ENCODE data around the gene FBXW7. TPM values are rescaled to one million over a fixed set of nuclear protein-coding genes. Genes with fewer than 3 reads are reported as not detected.

FBXW7 gene
- total RNA-seq, 1 donor from 2014 or later: 42.5 TPM

DNA sequence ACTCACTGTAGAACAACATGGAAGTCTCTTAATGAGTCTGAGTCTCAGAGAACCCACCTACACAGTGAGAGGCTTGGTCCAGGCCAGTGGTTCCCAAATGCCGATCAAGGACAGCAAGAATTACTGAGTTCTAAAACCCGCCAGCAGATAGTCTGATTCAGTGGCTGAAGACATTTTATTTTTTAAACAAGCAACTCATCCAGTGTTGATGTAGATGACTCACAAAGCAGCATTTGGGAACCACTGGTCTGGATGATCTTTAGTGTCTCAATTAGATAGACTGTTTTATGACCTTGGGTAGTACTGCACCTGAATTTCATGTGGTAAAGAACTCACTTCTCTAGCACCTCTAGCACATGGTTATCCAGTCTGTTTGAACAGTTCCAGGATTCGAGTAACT, 193.6 kb downstream of the FBXW7 start:
- DNase-seq (ENCODE audit: low read depth in 2 of 2): no peak

DNA sequence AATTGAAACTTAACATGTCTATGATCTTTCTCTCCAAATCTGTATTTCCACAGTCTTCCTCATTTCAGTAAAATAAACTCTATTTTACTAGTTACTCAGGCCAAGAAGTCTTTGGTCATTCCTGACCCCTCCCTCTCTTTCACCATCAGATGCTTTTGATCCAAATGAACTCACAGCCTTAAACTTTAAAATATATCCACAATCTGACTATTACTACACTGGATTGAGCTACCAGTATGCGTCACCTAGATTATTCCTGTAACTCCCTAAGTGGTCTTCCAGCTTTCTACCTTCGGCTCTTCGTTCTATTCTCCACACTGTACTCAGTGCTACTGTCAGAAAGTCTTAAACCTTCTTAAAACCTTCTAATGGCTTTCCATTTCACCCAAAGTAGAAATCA, 195.1 kb downstream of the FBXW7 start:
- no peak for DNase-seq (ENCODE audit: low read depth in 2 of 2)

DNA sequence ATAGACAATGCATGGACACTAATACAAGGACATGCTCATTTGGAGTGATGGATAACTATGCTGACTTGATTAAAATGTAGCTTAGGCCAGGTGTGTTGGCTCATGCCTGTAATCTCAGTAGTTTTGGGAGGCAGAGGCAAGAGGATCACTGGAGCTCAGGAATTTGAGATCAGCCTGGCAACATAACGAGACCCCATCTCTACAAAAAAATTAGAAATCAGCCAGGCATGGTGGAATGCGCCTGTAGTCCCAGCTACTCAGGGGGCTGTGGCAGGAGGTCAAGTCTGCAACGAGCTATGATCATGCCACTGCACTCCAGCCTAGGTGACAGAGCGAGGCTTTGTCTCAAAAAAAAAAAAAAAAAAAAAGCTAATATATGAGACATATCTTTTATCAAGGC, 196.3 kb downstream of the FBXW7 start:
- DNase-seq (ENCODE audit: low read depth in 2 of 2): no peak

DNA sequence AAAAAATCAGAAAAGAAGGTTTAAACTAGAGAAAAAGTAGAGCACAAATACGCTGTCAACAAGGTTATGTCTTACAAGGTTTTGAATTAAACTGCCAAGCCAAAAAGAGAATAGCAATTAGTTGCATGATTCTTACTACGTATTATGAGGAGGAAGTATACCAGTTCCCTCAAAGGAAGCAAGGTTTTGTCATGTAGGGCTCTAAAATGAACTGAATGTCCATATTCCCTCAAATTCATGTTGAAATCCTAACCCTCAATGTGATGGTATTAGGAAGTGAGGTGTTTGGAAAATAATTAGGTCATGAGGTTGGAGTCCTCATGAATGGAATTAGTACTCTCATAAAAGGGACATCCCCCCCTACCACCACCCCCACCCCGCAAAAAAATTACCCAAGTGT, 201.0 kb downstream of the FBXW7 start:
- no peak for DNase-seq (ENCODE audit: low read depth in 2 of 2)

DNA sequence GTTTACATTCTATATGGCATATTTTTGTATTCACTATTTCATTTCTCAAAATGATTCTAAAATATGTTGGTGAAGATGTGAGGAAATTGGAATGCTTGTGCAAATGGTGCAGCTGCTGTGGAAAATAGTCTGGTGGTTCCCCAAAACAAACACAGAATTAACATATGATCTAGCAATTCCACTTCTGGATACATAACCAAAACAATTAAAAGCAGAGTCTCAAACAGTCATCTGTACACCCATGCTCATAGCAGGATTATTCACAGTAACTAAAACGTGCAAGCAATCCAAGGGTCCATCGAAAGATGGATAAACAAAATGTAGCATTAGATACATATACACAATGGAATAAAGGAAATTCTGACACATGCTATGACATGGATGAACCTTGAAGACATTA, 204.8 kb downstream of the FBXW7 start:
- DNase-seq (ENCODE audit: low read depth in 2 of 2): no peak

DNA sequence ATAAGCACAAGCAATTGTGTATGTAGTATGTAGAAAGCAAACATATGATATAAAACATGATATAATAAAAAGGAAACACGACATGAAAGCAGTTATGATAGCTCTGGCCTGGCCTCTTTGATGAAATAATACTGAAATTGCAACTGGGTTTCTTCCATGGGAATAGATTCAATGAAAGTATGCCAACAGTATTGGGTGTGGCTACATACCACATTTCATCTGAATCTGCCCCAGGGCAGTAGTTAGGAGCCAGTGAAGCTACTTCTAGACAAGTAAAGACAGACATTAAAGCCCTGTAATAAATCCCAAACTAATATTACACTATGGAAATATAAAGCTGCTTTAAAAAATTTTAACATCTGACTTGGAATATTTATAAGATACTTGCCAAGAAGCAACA, 207.3 kb downstream of the FBXW7 start:
- no peak for DNase-seq (ENCODE audit: low read depth in 2 of 2)

DNA sequence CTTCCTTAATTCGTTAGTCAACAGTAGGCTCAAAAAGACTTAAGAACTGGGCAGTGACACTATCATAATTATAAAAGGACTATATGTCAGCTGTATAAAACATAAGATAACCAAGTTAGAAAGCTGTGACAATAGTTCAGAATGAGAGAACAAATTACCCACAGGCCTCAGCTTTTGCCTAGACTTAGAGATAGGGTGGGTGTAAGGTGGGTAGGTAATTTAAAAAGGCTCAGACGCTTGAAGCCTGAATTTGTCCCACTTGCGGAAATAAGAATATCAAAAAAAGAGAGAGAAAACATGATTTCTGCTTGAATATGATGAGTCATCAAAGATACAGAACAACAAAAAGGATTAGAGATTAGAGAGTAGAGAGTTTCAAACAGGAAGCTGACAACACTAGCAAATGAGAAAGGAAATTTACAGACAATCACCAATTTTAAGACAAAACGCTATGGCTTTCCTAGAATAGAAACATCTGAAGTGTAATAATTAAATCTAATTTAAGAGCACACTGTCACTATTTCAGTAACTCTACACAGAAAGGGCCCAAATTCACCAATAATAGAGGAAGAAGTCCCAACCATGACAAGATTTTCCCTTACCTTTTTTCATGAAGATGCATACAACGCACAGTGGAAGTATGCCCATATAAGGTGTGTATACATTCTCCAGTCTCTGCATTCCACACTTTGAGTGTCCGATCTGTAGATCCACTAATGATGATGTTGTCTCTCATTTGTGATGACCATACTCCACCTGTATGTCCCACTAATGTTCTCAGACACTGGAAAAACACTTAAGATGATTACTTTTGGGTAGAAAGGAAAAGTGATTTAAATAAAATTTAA, 208.1 kb downstream of the FBXW7 start:
- DNase-seq (ENCODE audit: low read depth in 2 of 2): peak in 1 of 2 donors; percentile 5

DNA sequence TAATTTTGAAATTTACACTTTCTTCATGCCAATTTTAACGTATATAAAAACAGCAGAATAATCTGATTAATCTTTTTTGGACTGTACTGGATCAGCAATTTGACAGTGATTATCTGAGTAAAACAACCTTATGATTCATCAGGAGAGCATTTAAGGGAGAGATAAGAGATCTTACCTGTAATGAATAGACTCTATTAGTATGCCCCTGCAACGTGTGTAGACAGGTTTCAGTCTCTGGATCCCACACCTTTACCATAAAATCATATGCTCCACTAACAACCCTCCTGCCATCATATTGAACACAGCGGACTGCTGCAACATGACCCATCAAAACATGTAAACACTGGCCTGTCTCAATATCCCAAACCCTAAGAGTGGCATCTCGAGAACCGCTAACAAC, 210.1 kb downstream of the FBXW7 start:
- DNase-seq (ENCODE audit: low read depth in 2 of 2): no peak

DNA sequence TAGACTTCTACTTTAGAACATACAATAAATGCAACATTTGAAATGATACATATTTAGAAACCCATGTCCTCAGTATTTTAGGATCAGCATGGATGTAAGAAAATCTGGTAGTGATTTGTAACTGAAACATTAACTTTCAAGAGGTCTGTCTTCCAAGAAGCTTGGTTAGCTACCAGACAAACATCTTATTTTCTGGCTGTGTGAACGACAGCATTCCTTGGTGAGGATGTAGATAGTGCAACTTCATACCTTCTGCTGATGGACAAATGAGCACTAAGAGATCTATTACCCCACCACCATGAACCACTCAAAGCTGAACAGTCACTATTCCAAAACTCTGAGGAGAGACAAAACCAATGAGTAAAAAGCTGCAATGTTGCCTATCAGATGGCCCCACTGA, 212.7 kb downstream of the FBXW7 start:
- DNase-seq (ENCODE audit: low read depth in 2 of 2): no peak

DNA sequence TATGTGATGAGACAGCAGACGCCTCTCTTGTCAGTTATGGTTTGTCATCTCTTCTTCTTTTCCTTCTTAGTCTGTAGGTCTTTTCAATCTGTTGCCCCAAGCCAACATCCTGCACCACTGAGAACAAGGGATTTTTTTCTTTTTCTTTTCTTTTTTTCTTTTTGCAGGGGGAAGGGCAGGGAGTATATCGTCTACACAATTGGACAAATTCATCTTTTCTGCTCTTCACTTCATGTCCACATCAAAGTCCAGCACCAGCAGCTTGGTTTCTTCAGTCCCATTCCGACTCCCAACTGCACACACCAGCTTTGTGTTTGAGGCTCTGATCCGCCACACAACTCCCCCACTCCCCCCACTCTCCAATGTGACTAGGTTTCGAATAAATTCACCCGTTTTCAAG, 213.2 kb downstream of the FBXW7 start:
- no peak for DNase-seq (ENCODE audit: low read depth in 2 of 2)

DNA sequence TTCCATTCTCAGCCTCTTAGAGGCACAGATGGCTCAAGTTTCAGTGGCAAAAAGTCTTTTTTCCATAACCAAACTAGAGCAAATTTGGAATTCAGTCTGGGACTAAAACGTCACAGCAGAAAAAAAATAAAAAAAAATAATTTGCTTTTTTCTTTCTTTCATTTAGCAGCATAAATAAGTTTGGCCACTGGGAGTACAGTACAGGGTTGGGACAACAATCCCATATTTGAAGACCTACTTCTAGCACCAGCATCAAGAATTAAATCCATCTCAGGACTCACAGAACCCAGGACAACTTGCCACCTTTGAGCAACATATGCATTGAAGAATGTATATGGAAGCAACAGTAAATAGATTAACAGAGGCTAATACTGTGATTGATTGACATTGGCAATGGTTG, 214.0 kb downstream of the FBXW7 start:
- no peak for DNase-seq (ENCODE audit: low read depth in 2 of 2)

DNA sequence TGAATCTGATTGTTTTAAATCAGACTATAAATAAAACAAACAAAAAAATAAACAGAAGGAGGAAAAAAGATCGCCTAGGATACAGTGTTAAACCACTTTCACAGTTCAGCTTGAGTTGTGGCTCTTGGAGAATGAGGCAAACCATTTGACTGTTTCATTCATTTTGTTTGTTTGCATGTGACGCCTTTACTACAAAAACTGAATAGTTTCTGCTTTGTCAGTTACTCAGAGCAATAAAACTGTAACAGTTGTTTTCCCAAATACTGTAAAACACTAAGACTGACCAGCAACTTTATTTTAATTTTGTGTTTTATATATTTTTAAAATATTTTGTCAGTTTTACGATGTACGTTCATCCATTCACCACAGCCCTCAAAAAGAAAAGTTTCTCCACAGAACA, 214.5 kb downstream of the FBXW7 start:
- no peak for DNase-seq (ENCODE audit: low read depth in 2 of 2)

DNA sequence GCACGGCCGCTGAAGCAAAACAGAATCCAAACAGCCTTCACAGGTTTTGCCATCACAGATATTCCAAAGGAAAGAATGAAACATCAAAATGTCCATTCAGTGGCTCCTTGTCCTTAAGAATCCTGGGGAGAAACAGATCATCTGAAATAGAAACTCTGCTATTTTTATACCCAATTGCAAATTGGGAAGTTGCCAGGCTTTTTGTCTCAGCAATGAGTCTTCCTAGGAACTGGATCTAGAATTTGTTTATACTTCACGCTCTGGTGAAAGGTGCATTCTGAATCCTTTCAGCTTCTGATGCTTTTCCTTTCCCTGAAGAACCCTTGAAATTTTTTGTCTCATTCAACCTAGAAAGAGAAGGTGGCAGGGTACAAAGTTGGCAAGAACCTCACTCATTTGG, 218.9 kb downstream of the FBXW7 start:
- DNase-seq (ENCODE audit: low read depth in 2 of 2): no peak

DNA sequence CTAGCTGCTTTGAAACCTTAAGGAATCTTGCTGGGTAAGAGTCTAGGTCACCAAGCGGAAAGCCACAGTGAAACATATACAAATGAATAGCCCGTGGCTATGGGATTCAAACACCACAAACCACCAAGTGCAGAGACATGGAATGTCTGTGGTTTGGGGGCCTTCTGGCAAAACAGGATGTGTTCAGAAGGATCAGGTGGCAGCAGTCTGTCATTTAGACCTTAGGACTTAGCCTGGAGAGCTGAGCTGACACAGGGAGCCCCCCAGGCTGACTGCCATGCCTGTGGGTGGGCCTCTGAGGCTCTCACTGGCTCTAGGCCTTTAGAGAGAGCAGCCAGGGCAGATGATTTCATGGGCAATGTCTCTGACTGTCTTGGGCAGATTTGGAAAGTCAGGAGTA, 225.6 kb downstream of the FBXW7 start:
- DNase-seq (ENCODE audit: low read depth in 2 of 2): no peak

DNA sequence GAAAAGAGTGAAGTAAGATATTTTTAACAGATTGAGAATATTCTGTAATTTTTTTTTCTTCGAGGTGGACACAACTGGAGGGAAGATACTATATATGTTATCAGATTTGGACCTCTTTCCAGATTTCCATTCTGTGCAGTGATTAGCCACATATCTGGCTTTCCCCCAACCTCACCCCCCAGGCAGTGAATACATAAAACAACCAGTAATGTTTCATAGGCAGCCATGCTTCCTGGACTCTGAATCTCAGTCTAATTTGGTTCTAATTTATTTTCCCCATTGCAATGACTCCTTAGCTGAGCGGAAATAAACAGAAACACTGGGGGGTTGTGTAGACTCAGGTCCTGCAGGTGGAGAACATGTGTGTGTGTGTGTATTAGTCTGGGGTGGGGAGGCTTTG, 226.5 kb downstream of the FBXW7 start:
- no peak for DNase-seq (ENCODE audit: low read depth in 2 of 2)

DNA sequence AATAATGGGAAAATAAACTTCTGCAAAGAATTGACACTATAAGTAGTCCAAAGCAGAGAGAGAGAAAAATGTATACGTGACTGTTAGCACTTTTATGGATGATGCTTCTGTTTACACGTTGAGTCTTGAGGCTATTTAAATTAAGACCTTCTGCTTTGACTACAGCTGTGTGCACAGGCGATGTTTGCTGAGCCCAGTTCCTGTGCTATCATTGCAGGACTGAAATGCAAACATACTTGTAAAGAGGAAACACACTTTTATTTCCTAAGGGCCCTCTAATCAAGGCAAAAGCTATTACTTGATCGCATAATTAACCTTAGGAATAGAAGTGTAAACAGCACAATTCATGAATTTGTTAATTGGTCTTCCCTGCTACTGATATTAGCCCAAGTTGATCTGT, 226.9 kb downstream of the FBXW7 start:
- no peak for DNase-seq (ENCODE audit: low read depth in 2 of 2)

DNA sequence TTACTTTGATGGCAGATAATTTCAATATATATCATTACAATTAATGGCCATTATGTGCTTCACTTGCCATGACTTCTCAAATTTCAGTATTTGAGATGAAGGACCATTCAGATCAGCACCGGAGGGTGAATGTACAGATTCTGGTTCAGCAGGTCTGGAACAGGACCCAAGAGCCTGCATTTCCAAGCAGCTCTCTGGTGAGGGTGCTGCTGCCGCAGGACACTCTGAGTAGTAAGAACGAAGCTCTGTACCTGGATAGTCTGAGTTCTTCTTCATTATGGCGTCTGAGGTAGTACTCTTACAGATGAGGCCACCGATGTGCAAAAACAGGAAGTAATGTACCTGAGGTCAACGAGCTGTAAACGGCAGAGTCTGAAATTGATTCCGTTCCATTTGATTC, 228.2 kb downstream of the FBXW7 start:
- DNase-seq (ENCODE audit: low read depth in 2 of 2): no peak

DNA sequence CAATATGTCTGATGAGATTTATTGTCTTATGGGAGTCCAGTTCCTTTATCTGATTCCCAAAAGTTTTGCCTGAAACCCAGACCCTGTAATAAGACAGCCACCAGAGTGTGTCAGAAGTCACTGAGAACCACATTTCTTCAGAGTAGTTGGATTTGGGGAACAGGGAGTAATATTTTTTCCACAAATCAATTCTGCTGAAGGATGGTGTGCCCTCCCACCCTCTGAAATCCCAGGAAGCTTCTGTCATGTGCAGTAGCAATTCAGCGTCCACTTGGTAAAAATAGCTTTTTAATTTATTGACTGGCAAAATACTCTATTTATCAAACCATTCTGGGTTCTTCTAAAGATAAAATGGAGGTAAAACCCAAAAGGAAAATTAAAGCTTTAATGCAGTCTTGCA, 229.4 kb downstream of the FBXW7 start:
- DNase-seq (ENCODE audit: low read depth in 2 of 2): no peak

DNA sequence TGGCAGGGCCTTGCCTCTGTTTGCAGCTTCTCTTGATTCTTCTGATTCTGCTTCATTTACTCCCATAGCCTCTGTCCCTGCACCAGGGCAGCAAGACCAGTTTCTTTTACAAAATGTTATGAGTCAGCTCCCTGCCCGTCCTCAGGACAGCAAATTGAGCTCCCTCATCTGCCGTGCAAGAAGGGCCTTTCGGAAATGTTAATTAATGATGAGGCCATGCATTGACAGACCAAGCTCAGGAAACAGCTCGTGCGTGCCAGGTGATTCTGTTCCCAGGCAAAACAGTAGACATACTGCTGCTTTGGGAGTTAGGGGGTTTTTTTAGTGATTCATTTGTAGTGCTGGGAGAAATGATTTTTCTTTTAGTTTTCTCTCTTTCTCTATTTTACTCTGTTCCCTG, 231.7 kb downstream of the FBXW7 start:
- peak in 1 of 2 donors; percentile 5 for DNase-seq (ENCODE audit: low read depth in 2 of 2)

DNA sequence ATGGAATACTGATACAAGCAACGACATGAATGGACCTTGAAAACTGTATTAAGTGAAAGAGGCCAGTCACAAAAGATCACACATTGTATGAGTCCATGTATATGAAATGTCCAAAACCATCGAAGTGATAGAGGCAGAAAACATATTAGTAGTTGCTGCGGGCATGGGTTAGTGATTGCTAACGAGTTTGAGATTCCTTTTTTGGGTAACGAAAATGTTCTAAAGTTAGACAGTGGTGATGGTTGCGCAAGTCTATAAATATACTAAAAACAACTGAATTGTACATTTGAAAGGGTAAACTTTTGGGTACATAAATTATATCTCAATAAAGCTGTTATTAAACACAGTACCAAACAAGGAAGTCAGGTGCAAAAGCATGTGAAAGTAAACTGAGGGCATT, 234.5 kb downstream of the FBXW7 start:
- no peak for DNase-seq (ENCODE audit: low read depth in 2 of 2)

DNA sequence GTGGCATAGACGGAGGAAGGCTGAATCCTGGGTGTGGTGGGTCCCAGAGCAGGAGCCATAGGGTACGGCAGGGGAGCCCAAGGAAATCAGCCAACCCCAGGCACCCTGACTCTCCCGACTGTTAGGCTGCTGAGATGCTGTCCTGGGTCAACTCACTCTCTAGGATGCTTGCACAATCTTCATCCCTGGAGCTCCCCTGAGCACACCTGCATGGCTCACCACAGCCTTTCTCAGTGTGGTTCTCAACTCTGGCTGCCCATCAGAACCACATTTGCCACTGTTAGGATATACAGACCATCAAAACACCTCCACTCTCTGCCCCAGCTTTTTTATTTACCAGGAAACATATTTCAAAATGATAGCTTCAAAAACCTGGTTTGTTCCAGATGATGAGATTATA, 236.3 kb downstream of the FBXW7 start:
- no peak for DNase-seq (ENCODE audit: low read depth in 2 of 2)

DNA sequence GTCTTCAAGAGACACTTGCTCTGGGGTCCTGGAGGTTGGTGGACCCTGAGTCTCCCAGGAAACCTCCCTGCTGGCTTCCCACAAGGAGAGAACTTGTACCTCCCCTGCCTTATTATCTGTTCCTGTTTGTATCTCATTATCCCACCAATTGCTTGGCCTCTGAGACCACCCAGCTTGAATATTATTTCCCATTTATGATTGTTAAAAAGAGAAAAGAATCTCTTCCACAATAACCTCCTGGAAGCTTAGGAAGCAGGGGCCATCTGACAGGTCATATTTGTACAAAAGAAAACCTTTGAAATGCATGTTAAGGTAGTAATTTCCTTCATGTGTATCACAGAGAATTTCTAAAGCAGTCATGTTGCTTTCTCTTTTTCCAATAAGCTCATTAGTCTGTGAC, 239.5 kb downstream of the FBXW7 start:
- DNase-seq (ENCODE audit: low read depth in 2 of 2): no peak

DNA sequence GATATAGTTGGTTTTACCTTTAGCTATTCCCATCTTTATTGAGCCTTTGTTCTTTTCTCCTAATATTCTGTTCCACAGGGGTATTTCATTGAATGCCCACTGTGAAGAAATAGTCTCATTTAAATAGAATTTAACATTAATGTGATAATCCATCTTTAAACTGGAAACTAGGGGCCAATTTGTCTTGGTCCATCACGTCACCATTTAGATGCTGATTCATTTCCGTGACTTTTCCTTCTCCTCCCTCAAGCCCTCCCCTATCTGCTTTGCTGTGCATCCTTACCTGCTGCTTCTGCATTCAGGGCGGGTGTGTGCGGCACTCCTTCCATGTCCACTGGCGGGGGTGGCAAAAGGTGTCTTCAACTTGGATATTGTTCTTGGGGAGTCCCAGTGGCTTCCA, 241.1 kb downstream of the FBXW7 start:
- DNase-seq (ENCODE audit: low read depth in 2 of 2): no peak

DNA sequence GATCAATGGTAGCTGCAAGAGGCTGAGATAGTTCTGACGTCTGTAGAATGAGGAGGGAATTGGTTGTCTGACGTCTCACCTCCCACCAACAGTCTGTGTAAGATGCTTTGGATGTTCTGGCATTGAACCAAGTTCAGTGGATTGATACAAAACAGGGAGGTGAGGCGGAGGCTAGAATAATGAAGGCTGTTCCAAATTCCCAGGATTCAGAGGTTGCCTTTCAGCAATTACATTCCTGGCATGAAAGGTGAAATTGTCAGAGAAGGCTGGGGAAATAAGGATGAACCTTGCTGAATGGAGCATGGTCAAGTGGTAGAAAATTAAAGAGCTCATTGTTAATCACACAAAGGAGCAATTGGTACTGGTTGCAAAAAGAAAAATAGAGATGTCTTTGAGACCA, 241.6 kb downstream of the FBXW7 start:
- no peak for DNase-seq (ENCODE audit: low read depth in 2 of 2)

All from dermis microvascular lymphatic vessel endothelial cell (primary cell).